Measurements from ENCODE around the gene AKT1.

DNA sequence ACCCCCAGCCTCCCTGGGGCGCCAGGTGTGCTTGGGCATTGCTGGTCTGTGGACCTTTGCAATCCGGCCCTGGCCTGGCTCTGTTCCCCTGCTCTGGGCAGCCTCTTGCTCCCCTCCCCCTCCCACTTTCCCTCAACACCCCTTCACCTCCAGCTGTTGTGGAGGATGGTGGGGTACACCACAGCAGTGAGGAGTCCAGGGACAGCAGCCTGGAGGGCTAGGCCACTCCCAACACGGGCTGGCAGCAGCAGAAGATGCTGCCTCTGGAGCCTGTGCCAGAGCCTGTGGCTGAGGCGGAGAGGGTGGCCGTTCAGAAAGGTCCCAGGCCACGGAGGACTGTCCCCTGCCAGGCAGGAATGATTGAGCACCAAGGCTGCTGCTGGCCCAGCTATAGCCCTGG lies 12.9 kb upstream of the AKT1 start:
- TF ChIP-seq CTCF (IDR thresholded peaks at IDR 0.05) (no peak), ZFX (IDR thresholded peaks at IDR 0.05; ENCODE audit: borderline replicate concordance) (no peak)
